Astrocyte of the cerebellum (primary cell): Measurements from ENCODE around the gene PALS1.

Source experiments
- DNase-seq: peaks from one replicate; pipeline ENCODE4 v3.0.0-alpha.2; 2011; ENCODE audit warnings: low read depth
- H3K4me3 ChIP-seq: 2 replicates; pipeline ENCODE4 v1.5.1; 2011; ENCODE audit warnings: mild to moderate bottlenecking, low read depth, low read length, moderate library complexity
- in situ Hi-C: cut with HindIII; loops from 2 replicates; pipeline ENCODE4 v1.10.0; 2017; ENCODE audit warnings: low sequenced_read_pairs
- TF ChIP-seq, protein P1 (sequence below): IDR thresholded peaks from 2 replicates; pipeline ENCODE4 v1.5.1; 2012; ENCODE audit warnings: low read length, low read depth, moderate library complexity, mild to moderate bottlenecking; ENCODE audit errors: missing control alignments

The PALS1 gene

DNA sequence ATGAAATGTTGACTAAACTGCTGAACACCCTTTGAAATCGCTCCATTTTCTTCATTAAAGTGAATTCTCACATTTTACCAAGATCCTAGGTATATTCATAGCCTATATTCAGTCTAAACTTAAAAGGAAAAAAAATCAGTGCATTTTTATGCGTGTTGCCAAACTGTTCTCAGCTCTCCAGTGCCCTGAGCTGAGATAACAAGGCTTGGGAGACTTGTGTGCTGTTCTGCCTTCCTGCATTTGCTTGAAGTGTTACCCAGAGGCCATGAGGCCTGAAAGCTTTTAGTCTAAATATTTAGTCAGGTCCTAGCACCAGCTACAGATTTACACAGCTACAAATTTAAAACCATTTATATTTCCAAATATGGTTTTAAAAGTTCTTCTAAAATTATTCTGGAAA lies 8.6 kb upstream of the PALS1 start:
- H3K4me3 ChIP-seq: no peak overlapping the region
- DNase-seq: no peak
- TF ChIP-seq, protein P1, sequence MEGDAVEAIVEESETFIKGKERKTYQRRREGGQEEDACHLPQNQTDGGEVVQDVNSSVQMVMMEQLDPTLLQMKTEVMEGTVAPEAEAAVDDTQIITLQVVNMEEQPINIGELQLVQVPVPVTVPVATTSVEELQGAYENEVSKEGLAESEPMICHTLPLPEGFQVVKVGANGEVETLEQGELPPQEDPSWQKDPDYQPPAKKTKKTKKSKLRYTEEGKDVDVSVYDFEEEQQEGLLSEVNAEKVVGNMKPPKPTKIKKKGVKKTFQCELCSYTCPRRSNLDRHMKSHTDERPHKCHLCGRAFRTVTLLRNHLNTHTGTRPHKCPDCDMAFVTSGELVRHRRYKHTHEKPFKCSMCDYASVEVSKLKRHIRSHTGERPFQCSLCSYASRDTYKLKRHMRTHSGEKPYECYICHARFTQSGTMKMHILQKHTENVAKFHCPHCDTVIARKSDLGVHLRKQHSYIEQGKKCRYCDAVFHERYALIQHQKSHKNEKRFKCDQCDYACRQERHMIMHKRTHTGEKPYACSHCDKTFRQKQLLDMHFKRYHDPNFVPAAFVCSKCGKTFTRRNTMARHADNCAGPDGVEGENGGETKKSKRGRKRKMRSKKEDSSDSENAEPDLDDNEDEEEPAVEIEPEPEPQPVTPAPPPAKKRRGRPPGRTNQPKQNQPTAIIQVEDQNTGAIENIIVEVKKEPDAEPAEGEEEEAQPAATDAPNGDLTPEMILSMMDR: no peak
- in situ Hi-C loops: no loop called here

DNA sequence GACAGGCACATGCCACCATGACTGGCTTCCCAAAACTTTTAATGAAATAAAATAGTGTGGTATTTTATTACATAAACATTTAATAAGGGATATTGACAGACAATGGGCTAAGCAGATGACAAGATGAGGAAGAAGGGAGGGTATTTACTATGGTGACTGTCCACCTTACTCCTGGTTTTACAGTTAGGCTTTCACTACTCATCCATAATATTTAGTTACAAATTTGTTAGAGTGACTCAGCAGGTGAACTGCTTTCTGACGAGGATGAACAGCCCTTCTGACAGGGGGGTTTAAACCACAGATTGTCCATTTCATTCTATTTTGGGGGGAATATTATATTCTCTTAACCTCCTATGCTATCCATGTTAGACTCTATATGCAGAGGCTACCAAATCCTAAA lies 3.6 kb upstream of the PALS1 start:
- in situ Hi-C loops: no loop called here
- TF ChIP-seq, protein P1: no peak
- no peak overlapping the region for H3K4me3 ChIP-seq
- DNase-seq: no peak

DNA sequence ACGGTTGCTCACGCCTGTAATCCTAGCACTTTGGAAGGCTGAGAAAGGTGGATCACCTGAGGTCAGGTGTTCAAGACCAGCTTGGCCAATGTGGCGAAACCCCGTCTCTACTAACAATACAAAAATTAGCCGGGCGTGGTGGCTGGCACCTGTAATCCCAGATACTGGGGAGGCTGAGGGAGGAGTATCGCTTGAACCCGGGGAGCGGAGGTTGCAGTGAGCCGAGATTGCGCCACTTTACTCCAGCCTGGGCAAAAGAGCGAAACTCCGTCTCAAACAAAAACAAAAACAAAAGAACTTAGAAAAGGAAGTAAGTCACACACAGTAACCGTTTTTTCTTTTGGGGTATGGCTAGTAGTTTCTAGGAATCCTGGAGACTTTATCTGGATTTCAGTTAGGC lies 1.7 kb upstream of the PALS1 start:
- TF ChIP-seq, protein P1: no peak
- DNase-seq: no peak
- in situ Hi-C loops: no loop called here
- no peak overlapping the region for H3K4me3 ChIP-seq

DNA sequence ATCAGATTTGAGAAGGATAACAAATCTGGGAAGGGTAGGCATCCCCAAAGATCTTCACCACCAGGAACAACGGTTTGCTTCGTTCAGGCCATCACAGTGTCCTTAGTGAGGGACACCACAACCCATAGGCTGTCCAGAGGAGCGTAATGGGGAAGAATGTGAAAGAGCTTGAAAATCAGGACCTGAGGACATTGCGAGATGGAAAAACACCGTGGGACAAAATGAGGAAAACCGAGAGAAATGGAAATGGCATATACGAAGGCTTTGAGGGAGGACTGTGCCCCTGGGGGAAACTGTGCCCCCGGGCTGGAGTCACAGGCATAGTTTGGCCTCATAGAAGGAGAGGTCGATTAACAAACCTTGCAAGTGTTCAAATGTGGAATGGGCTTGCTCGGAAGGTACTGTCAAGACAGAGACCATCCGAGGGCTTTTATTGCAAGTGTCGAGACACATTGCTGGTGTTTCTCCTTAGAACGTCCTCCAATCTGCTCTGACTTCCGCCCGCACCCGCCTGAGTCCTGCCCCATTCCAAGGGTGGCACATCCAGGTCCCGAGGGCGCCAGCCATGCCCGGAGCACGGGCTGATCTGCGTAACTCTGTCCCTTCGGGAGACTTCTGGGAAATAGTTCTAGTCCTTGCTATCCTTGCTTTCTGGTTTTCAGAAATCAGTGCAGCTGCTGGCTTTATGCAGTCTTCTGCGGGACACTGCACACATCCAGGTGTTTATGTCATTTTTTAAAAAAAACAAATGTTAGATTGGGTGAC lies 885 bp upstream of the PALS1 start:
- DNase-seq: no peak
- TF ChIP-seq, protein P1: no peak
- in situ Hi-C loops: loop anchor here (10.0 kb wide), 1 partner anchor 56 kb away; the partner anchor contains the start of gene GARIN2
- H3K4me3 ChIP-seq: peak overlapping the region; percentile 78

DNA sequence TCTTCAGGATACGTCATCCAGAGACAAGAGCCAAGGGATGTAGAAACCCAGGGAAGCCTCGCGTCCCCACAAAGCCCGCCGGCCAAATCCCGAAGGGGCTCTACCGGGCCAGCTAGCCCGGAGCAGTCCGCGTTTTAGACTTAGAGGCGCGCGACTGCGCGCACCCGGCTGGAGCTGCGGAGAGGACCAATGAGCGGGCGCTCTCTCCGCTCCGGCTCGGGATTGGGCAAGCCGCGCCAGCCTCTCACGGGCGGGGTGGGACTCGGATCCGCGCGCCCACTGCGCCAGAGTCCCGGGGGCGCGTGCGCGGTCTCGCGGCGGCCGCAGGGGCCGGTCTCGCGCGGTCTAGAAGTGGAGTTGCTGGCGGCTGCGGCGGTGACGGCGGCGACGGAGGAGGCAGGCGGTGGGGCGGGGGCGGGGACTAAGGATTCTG lies 241 bp upstream of the PALS1 start:
- DNase-seq: peak; percentile 92
- in situ Hi-C loops: loop anchor here (10.0 kb wide), 1 partner anchor 56 kb away; the partner anchor contains the start of gene GARIN2
- peak overlapping the region; percentile 78 for H3K4me3 ChIP-seq
- TF ChIP-seq, protein P1: no peak

DNA sequence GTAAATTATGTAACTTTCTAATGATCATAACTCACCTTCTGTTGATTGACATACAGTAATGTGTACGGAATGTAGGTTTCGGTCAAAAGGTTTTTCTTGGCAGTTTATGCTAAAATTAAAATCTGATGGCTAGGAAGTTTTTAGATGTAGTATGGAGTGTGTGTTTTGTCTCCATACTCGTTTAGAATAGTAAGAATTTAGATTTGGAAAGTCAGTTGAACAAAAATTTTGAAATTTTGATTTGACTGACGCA lies 859 bp downstream of the PALS1 start:
- TF ChIP-seq, protein P1: no peak
- in situ Hi-C loops: loop anchor here (10.0 kb wide), 1 partner anchor 57 kb away; the partner anchor contains the start of gene GARIN2
- peak overlapping the region; percentile 78 for H3K4me3 ChIP-seq
- DNase-seq: no peak
